HepG2 (cell line): ENCODE results near the gene CCL19. TPM values are rescaled to one million over a fixed set of nuclear protein-coding genes. Genes with fewer than 3 reads are reported as not detected.

ENCODE experiments used
- ARNTL ChIP-seq: sonication (generic); formaldehyde crosslinking; IDR thresholded peaks from 2 replicates; pipeline ENCODE4 v1.4.0; 2020; ENCODE audit warnings: mild to moderate bottlenecking, missing genetic modification reagents
- CENPX ChIP-seq: sonication (generic); formaldehyde crosslinking; IDR thresholded peaks from 2 replicates; pipeline ENCODE4 v1.9.0; 2021; ENCODE audit warnings: mild to moderate bottlenecking, missing genetic modification reagents, moderate library complexity
- HDAC2 ChIP-seq: sonication (generic); formaldehyde crosslinking; IDR thresholded peaks from 2 replicates; pipeline ENCODE4 v1.4.0; 2020; ENCODE audit warnings: missing genetic modification reagents
- HMGXB4 ChIP-seq, 2 experiments: sonication (generic) in 1 of 2; formaldehyde crosslinking in 1 of 2; IDR thresholded peaks; 2 replicates each; pipeline versions ENCODE4 v1.4.0 to v1.6.1; 2018 to 2020; ENCODE audit warnings: missing genetic modification reagents in 2 of 2, borderline replicate concordance in 1 of 2, low read depth in 1 of 2, mild to moderate bottlenecking in 1 of 2, missing biosample characterization in 1 of 2
- HOXA5 ChIP-seq: sonication (generic); formaldehyde crosslinking; IDR thresholded peaks from 2 replicates; pipeline ENCODE4 v1.4.0; 2020; ENCODE audit warnings: missing genetic modification reagents
- KDM2A ChIP-seq: sonication (generic); formaldehyde crosslinking; IDR thresholded peaks from 2 replicates; pipeline ENCODE4 v1.4.0; 2020; ENCODE audit warnings: low read depth, missing genetic modification reagents, borderline replicate concordance
- KLF16 ChIP-seq, 2 experiments: sonication (generic) in 1 of 2; formaldehyde crosslinking in 1 of 2; IDR thresholded peaks; 2 replicates each; pipeline versions ENCODE4 v1.6.1 to v1.8.0; 2016 to 2023; ENCODE audit warnings: missing genetic modification reagents in 2 of 2, missing compliant biosample characterization in 1 of 2
- MXD1 ChIP-seq: sonication (generic); formaldehyde crosslinking; IDR thresholded peaks from 2 replicates; pipeline ENCODE4 v1.4.0; 2020; ENCODE audit warnings: mild to moderate bottlenecking, missing genetic modification reagents
- PHF21A ChIP-seq: sonication (generic); formaldehyde crosslinking; IDR thresholded peaks from 2 replicates; pipeline ENCODE4 v1.5.0; 2020; ENCODE audit warnings: mild to moderate bottlenecking, missing genetic modification reagents
- POLR2A ChIP-seq, 2 experiments: IDR thresholded peaks; 2 replicates each; pipeline ENCODE4 v1.6.1; 2011; ENCODE audit warnings: low read depth in 2 of 2, low read length in 2 of 2, mild to moderate bottlenecking in 1 of 2, moderate library complexity in 1 of 2; ENCODE audit not compliant: insufficient read depth in 1 of 2
- RAD21 ChIP-seq: fragments of 450-650 bp; formaldehyde crosslinking; IDR thresholded peaks from 2 replicates; pipeline ENCODE4 v1.5.0; 2020; ENCODE audit warnings: mild to moderate bottlenecking
- SOX6 ChIP-seq, 2 experiments: fragments of 450-650 bp in 1 of 2; sonication (generic) in 1 of 2; formaldehyde crosslinking in 1 of 2; IDR thresholded peaks; 2 replicates each; pipeline versions ENCODE4 v1.4.0 to v1.6.1; 2017 to 2020; ENCODE audit warnings: antibody characterized with exemption in 1 of 2, mild to moderate bottlenecking in 1 of 2, missing genetic modification reagents in 1 of 2
- SRSF1 ChIP-seq: fragments of 200-400 bp; formaldehyde crosslinking; optimal IDR thresholded peaks from 2 replicates; pipeline ENCODE3; 2017; ENCODE audit warnings: mild to moderate bottlenecking, low read depth, low read length, moderate library complexity
- XRCC5 ChIP-seq: fragments of 200-400 bp; formaldehyde crosslinking; optimal IDR thresholded peaks from 2 replicates; pipeline ENCODE3; 2017; ENCODE audit warnings: mild to moderate bottlenecking, low read length
- ZNF281 ChIP-seq: sonication (generic); formaldehyde crosslinking; IDR thresholded peaks from 2 replicates; pipeline ENCODE4 v1.4.0; 2020; ENCODE audit warnings: missing genetic modification reagents, borderline replicate concordance
- ZNF768 ChIP-seq: sonication (generic); formaldehyde crosslinking; IDR thresholded peaks from 2 replicates; pipeline ENCODE4 v1.4.0; 2020; ENCODE audit warnings: missing genetic modification reagents
- polyA plus RNA-seq, 8 experiments: library from polyadenylated mRNA; depleted of rRNA in 3 of 8; stranded (reverse) in 7 of 8; unstranded in 1 of 8; fragments of >200 nt; fragmentation: Illumina TruSeq in 4 of 8; extraction: Trizol in 4 of 8; gene quantifications; 2 replicates each; pipeline versions ENCODE4 v1.2.1 to v1.2.3, GENCODE V29; 2011 to 2016; ENCODE audit warnings: low read depth in 4 of 8, missing spikeins in 1 of 8, mixed read lengths in 1 of 8; ENCODE audit not compliant: insufficient read depth in 1 of 8
- total RNA-seq, 5 experiments: library from RNA; depleted of rRNA; stranded (reverse); fragments of >200 nt; fragmentation: Illumina TruSeq; extraction: Trizol; gene quantifications; 2 replicates each; pipeline ENCODE4 v1.2.3, GENCODE V29; 2016; ENCODE audit warnings: low read depth in 1 of 5
- TF ChIP-seq, protein P1 (sequence below): sonication (generic); formaldehyde crosslinking; IDR thresholded peaks from 2 replicates; pipeline ENCODE4 v1.4.0; 2020; ENCODE audit warnings: missing genetic modification reagents
- TF ChIP-seq, protein P2 (sequence below): sonication (generic); formaldehyde crosslinking; IDR thresholded peaks from 2 replicates; pipeline ENCODE4 v1.4.0; 2020; ENCODE audit warnings: mild to moderate bottlenecking, missing genetic modification reagents
- TF ChIP-seq, protein P3 (sequence below): sonication (generic); formaldehyde crosslinking; IDR thresholded peaks from 2 replicates; pipeline ENCODE4 v1.4.0; 2020; ENCODE audit warnings: missing genetic modification reagents

CCL19 gene
- total and polyA plus RNA-seq, 2 of the 13 experiments (the other 11 are each of a cell fraction or from before 2014, with no cell fraction given): not detected

- peak; percentile 92 for TF ChIP-seq RAD21
- TF ChIP-seq, protein P1, sequence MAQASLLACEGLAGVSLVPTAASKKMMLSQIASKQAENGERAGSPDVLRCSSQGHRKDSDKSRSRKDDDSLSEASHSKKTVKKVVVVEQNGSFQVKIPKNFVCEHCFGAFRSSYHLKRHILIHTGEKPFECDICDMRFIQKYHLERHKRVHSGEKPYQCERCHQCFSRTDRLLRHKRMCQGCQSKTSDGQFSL: 0 out of 2 replicates have a peak, but pooled peaks have one; percentile 38
- 0 out of 2 replicates have a peak, but pooled peaks have one; percentile 8 for TF ChIP-seq MXD1 (CRISPR knock-in tag)
- TF ChIP-seq CENPX (CRISPR knock-in tag): no peak
- TF ChIP-seq XRCC5: peak; percentile 56
- TF ChIP-seq ZNF281 (CRISPR knock-in tag): peak; percentile 80; the same call in 1 of the 2 replicates
- no peak for TF ChIP-seq ARNTL (CRISPR knock-in tag)
- 0 out of 2 replicates have a peak, but pooled peaks have one; percentile 27 for TF ChIP-seq PHF21A
- TF ChIP-seq HOXA5 (CRISPR knock-in tag): peak; percentile 54; the same call in 1 of the 2 replicates
- TF ChIP-seq SOX6 (IDR thresholded peaks at IDR 0.05): no peak
- TF ChIP-seq SOX6 (CRISPR knock-in tag; IDR thresholded peaks at IDR 0.05): 0 out of 2 replicates have a peak, but pooled peaks have one; percentile 26
- TF ChIP-seq POLR2A (IDR thresholded peaks at IDR 0.05; ENCODE audit: insufficient read depth in 1 of 2, low read depth in 2 of 2, low read length in 2 of 2): no peak
- peak; percentile 50 to 73 for TF ChIP-seq HMGXB4 (CRISPR knock-in tag; IDR thresholded peaks at IDR 0.05; ENCODE audit: borderline replicate concordance in 1 of 2, low read depth in 1 of 2)
- TF ChIP-seq, protein P2, sequence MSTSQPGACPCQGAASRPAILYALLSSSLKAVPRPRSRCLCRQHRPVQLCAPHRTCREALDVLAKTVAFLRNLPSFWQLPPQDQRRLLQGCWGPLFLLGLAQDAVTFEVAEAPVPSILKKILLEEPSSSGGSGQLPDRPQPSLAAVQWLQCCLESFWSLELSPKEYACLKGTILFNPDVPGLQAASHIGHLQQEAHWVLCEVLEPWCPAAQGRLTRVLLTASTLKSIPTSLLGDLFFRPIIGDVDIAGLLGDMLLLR (CRISPR knock-in tag): no peak
- TF ChIP-seq KLF16 (CRISPR knock-in tag; IDR thresholded peaks at IDR 0.05): peak in 1 of 2 experiments; percentile 47; a peak in 1 of 4 replicates
- TF ChIP-seq, protein P3, sequence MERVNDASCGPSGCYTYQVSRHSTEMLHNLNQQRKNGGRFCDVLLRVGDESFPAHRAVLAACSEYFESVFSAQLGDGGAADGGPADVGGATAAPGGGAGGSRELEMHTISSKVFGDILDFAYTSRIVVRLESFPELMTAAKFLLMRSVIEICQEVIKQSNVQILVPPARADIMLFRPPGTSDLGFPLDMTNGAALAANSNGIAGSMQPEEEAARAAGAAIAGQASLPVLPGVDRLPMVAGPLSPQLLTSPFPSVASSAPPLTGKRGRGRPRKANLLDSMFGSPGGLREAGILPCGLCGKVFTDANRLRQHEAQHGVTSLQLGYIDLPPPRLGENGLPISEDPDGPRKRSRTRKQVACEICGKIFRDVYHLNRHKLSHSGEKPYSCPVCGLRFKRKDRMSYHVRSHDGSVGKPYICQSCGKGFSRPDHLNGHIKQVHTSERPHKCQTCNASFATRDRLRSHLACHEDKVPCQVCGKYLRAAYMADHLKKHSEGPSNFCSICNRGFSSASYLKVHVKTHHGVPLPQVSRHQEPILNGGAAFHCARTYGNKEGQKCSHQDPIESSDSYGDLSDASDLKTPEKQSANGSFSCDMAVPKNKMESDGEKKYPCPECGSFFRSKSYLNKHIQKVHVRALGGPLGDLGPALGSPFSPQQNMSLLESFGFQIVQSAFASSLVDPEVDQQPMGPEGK (CRISPR knock-in tag): peak; percentile 59
- no peak for TF ChIP-seq SRSF1
- peak; percentile 47; the same call in 1 of the 2 replicates for TF ChIP-seq ZNF768 (CRISPR knock-in tag)
- TF ChIP-seq KDM2A (CRISPR knock-in tag): peak; percentile 72
- 0 out of 2 replicates have a peak, but pooled peaks have one; percentile 22 for TF ChIP-seq HDAC2 (CRISPR knock-in tag)
These were observed 11.0 kb upstream of the CCL19 start (continued) for GRCh38 chr9:34701769-34702736.
